Retinal pigment epithelial cell (primary cell): ENCODE measurements around the gene TWNK.

Experiments
- DNase-seq: peaks from one replicate; pipeline ENCODE4 v3.0.0-alpha.2; 2010; ENCODE audit warnings: low read depth
- H3K4me3 ChIP-seq: 2 replicates; pipeline ENCODE4 v1.5.1; 2011; ENCODE audit warnings: mild to moderate bottlenecking, low read length, control low read depth, moderate library complexity
- CTCF ChIP-seq: conservative IDR thresholded peaks from 2 replicates; pipeline ENCODE4 v1.5.1; 2011; ENCODE audit warnings: low read depth, low read length, control low read depth, inconsistent platforms

Gene TWNK

GRCh38 chr10:101022967-101023705 lies 35.8 kb downstream of the TWNK start:
- no peak overlapping the region for H3K4me3 ChIP-seq
- no peak for TF ChIP-seq CTCF
- no peak for DNase-seq

- DNase-seq = no peak
- no peak overlapping the region for H3K4me3 ChIP-seq
- no peak for TF ChIP-seq CTCF
Measured at GRCh38 chr10:101027106-101027720, 39.9 kb downstream of the TWNK start.

GRCh38 chr10:101028446-101029337 lies 41.3 kb downstream of the TWNK start:
- H3K4me3 ChIP-seq = no peak overlapping the region
- no peak for DNase-seq
- no peak for TF ChIP-seq CTCF

- peak; percentile 37 for TF ChIP-seq CTCF
- DNase-seq = no peak
- no peak overlapping the region for H3K4me3 ChIP-seq
Measured at GRCh38 chr10:101029520-101030295, 42.4 kb downstream of the TWNK start.

- peak overlapping the region; percentile 84 for H3K4me3 ChIP-seq
- DNase-seq = no peak
- no peak for TF ChIP-seq CTCF
Measured at GRCh38 chr10:101030496-101031127, 43.3 kb downstream of the TWNK start.

- no peak for TF ChIP-seq CTCF
- peak; percentile 74 for DNase-seq
- peak within 1 kb of the TSS; percentile 84 for H3K4me3 ChIP-seq
Measured at GRCh38 chr10:101031128-101031795, 43.9 kb downstream of the TWNK start, which contains the start of the genes PDZD7 and SFXN3. TSS of gene PDZD7 (minus strand) at chr10:101031129. CDS start at chr10:101030219, 910 bp downstream. TSS of gene SFXN3 (plus strand) at chr10:101031234. CDS start at chr10:101034695, 3,461 bp downstream.
